GM12865 (cell line): ENCODE results near the gene ADD2.

Experiments
- DNase-seq: peaks from one replicate; pipeline ENCODE4 v3.0.0; 2010; ENCODE audit warnings: low read depth
- H3K4me3 ChIP-seq: 2 replicates; pipeline ENCODE4 v1.5.1; 2011; ENCODE audit warnings: mild to moderate bottlenecking, low read depth, low read length, control low read depth
- CTCF ChIP-seq: IDR thresholded peaks from 2 replicates; pipeline ENCODE4 v1.5.1; 2011; ENCODE audit warnings: low read length, control low read depth, low read depth, inconsistent platforms; ENCODE audit not compliant: insufficient read depth; ENCODE audit errors: missing control alignments

Gene ADD2

GRCh38 chr2:70703900-70704549 is 64.0 kb downstream of the ADD2 start:
- H3K4me3 ChIP-seq: no peak overlapping the region
- no peak for DNase-seq
- TF ChIP-seq CTCF: no peak

- DNase-seq: no peak
- TF ChIP-seq CTCF: no peak
- H3K4me3 ChIP-seq: no peak overlapping the region
Measured at GRCh38 chr2:70702711-70703395, 65.1 kb downstream of the ADD2 start.

GRCh38 chr2:70698847-70699246 is 69.2 kb downstream of the ADD2 start:
- no peak for TF ChIP-seq CTCF
- no peak for DNase-seq
- H3K4me3 ChIP-seq: no peak overlapping the region

- no peak overlapping the region for H3K4me3 ChIP-seq
- no peak for DNase-seq
- TF ChIP-seq CTCF: no peak
Measured at GRCh38 chr2:70697603-70698383, 70.2 kb downstream of the ADD2 start.

- H3K4me3 ChIP-seq: no peak overlapping the region
- TF ChIP-seq CTCF: no peak
- no peak for DNase-seq
Measured at GRCh38 chr2:70696142-70696541, 71.9 kb downstream of the ADD2 start.

- H3K4me3 ChIP-seq: no peak overlapping the region
- no peak for TF ChIP-seq CTCF
- DNase-seq: no peak
Measured at GRCh38 chr2:70692256-70692655, 75.7 kb downstream of the ADD2 start.
